ENCODE data around the gene AP1B1. TPM values are rescaled to one million over a fixed set of nuclear protein-coding genes. Genes with fewer than 3 reads are reported as not detected.
A peak's percentile ranks its signal among the peaks of the same experiment; 100 is the strongest.

The AP1B1 gene
- total RNA-seq, 1 experiment from 2014 or later = 69.5 TPM

DNA sequence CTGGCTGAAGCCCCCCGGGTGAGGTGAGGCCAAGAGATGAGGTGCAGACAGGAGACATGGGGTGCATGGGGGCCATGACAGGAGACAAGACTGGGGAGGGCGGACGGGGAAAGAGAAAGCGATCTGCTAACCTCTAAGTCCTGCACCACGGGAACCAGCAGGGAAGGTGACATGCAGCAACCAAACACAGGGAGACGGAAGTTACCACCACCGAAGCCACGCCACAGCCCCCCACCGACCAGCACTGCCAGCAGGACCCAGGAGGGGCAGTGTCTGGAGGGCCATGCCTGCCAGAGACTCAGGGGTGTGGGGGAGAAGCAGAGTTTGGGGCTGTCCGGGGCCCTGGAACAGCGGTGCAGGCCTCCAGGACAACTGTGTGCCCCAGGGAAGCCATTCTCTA, 58.8 kb downstream of the AP1B1 start:
- H3K27me3 Mint-ChIP-seq (ENCODE audit: insufficient read depth, unreplicated experiment) = no peaks in the 10 kb centered on the region
- TF ChIP-seq, protein P1, sequence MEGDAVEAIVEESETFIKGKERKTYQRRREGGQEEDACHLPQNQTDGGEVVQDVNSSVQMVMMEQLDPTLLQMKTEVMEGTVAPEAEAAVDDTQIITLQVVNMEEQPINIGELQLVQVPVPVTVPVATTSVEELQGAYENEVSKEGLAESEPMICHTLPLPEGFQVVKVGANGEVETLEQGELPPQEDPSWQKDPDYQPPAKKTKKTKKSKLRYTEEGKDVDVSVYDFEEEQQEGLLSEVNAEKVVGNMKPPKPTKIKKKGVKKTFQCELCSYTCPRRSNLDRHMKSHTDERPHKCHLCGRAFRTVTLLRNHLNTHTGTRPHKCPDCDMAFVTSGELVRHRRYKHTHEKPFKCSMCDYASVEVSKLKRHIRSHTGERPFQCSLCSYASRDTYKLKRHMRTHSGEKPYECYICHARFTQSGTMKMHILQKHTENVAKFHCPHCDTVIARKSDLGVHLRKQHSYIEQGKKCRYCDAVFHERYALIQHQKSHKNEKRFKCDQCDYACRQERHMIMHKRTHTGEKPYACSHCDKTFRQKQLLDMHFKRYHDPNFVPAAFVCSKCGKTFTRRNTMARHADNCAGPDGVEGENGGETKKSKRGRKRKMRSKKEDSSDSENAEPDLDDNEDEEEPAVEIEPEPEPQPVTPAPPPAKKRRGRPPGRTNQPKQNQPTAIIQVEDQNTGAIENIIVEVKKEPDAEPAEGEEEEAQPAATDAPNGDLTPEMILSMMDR (IDR thresholded peaks at IDR 0.05; ENCODE audit: unreplicated experiment) = no peak
- BruUV-seq (replicated peaks) = no TSS peak
- CTCF ChIA-PET = no interaction called here
- H3K27ac Mint-ChIP-seq (ENCODE audit: low read depth, unreplicated experiment) = no peak overlapping the region
- peaks cover 5% of the 10 kb centered on the region for H3K4me1 Mint-ChIP-seq (ENCODE audit: insufficient read depth, unreplicated experiment)
- H3K9me3 Mint-ChIP-seq (ENCODE audit: unreplicated experiment) = no peaks in the 10 kb centered on the region
- peaks cover 42% of the 10 kb centered on the region for H3K36me3 Mint-ChIP-seq (ENCODE audit: insufficient read depth, unreplicated experiment)
- POLR2A ChIA-PET = interaction anchor here (0.7 to 1.2 kb wide), 2 partner anchors 19 to 23 kb away, joined by 3 to 4 read pairs; partner anchors contain the start of gene GAS2L1
- DNase-seq (ENCODE audit: unreplicated experiment) = no peak
- intact Hi-C loops (cut with micrococcal nuclease) = no loop called here
- H3K4me3 Mint-ChIP-seq (ENCODE audit: unreplicated experiment) = no peak overlapping the region

DNA sequence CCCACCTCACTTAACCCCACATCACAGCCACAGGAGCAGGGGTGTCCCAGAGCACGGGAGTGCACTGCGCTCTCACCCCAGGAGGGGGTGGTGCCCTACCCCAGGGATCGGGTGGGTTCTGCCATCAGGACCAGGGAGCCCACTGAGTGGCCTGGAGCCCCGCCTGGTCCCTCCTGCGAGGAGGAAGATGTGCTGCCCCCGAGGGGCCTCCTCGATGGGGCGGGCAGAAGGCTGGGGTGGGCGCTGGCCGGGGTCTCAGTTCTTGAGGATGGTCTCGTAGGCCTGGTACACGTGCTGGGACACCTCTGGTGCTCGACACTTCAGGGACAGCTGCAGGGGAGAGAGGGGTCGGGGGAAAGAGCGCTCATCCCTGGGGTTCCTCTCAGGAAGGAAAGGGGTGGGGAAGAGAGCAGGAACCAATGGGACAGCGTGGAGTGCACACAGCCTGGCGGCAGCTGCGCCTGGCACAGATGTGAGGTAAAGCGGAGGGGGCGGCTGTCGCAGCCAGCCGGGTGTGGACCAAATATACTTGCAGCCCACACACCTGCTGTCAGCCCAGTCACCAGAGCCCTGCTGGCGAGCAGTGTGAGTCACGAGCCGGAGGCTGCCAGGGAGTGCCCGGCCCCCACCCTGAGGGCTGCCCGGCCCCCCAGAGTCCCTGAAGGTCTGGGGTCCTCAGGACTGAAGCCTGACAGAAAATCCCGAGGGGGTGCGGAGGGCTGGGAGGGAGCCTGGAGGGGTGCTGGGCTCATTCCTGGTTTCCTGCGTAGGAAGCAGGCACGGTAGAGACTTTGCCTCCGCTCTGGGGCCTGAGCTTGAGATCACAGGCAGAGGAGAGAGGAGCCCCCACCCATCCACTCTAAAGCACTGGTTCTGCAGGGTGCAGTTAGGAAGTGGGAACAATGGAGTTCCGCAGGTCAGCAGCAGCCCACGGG, 59.5 kb downstream of the AP1B1 start:
- Mint-ChIP-seq H3K36me3 (ENCODE audit: insufficient read depth, unreplicated experiment) (peaks cover 42% of the 10 kb centered on the region), H3K4me3 (ENCODE audit: unreplicated experiment) (no peak overlapping the region), H3K27ac (ENCODE audit: low read depth, unreplicated experiment) (no peak overlapping the region), H3K4me1 (ENCODE audit: insufficient read depth, unreplicated experiment) (peaks cover 5% of the 10 kb centered on the region), H3K9me3 (ENCODE audit: unreplicated experiment) (no peaks in the 10 kb centered on the region), H3K27me3 (ENCODE audit: insufficient read depth, unreplicated experiment) (no peaks in the 10 kb centered on the region)
- no TSS peak for BruUV-seq (replicated peaks)
- ChIA-PET POLR2A (interaction anchor here (2.6 kb wide), 1 partner anchor 21 kb away, joined by 11 read pairs; the partner anchor contains the start of gene GAS2L1), CTCF (no interaction called here)
- DNase-seq (ENCODE audit: unreplicated experiment) = no peak
- intact Hi-C loops (cut with micrococcal nuclease) = no loop called here
- TF ChIP-seq, protein P1 (IDR thresholded peaks at IDR 0.05; ENCODE audit: unreplicated experiment) = no peak

DNA sequence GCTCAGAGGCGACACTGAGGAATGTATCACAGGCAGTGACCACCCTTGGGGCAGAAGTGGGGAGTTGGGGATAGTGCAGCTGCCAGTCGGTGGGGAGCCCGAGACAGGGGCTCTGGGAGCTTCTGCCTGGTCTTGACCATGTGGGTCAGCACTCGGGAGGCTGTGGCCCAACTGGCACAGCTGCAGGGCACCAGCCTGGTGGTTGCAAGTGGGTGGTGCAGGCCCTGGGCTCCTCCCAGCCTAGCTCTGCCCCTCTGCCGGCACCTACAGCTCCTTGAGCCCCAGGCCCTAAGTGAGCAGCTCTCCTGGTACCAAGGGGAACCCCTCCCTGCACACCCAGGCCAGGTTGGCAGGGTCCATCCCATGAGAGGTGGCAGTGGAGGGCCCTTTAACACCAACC, 60.3 kb downstream of the AP1B1 start:
- intact Hi-C loops (cut with micrococcal nuclease) = no loop called here
- POLR2A ChIA-PET = interaction anchor here (2.6 kb wide), 1 partner anchor 20 kb away, joined by 11 read pairs; the partner anchor contains the start of gene GAS2L1
- TSS peak; percentile 43 for BruUV-seq (replicated peaks)

More for the DNA sequence above, 60.3 kb downstream of the AP1B1 start:
- Mint-ChIP-seq H3K27ac (ENCODE audit: low read depth, unreplicated experiment) (no peak overlapping the region), H3K36me3 (ENCODE audit: insufficient read depth, unreplicated experiment) (peaks cover 42% of the 10 kb centered on the region), H3K27me3 (ENCODE audit: insufficient read depth, unreplicated experiment) (no peaks in the 10 kb centered on the region), H3K9me3 (ENCODE audit: unreplicated experiment) (no peaks in the 10 kb centered on the region), H3K4me1 (ENCODE audit: insufficient read depth, unreplicated experiment) (peaks cover 5% of the 10 kb centered on the region), H3K4me3 (ENCODE audit: unreplicated experiment) (no peak overlapping the region)
- TF ChIP-seq, protein P1 (IDR thresholded peaks at IDR 0.05; ENCODE audit: unreplicated experiment) = no peak
- no peak for DNase-seq (ENCODE audit: unreplicated experiment)
- CTCF ChIA-PET = no interaction called here

Measured in MCF 10A (cell line).